Activated CD4-positive, alpha-beta T cell treated with anti-CD3 and anti-CD28 coated beads, Interleukin-2, amount 50 U/mL, for 48 hours (primary cell): ENCODE measurements around the gene AKT3.

Experiments used
- DNase-seq, 2 experiments: peaks; one replicate each; pipeline ENCODE4 v3.0.0-alpha.2; 2020

The AKT3 gene

GRCh38 chr1:243454328-243454997 is 395.6 kb downstream of the AKT3 start:
- DNase-seq = no peak

GRCh38 chr1:243452092-243452491 is 398.0 kb downstream of the AKT3 start:
- DNase-seq = no peak

- no peak for DNase-seq
These were observed 400.7 kb downstream of the AKT3 start for GRCh38 chr1:243449373-243449772.

- DNase-seq = no peak
These were observed 402.2 kb downstream of the AKT3 start for GRCh38 chr1:243447844-243448243.

GRCh38 chr1:243447347-243447746 is 402.7 kb downstream of the AKT3 start:
- no peak for DNase-seq

- DNase-seq = no peak
These were observed 406.5 kb downstream of the AKT3 start for GRCh38 chr1:243443557-243443956.

- DNase-seq = no peak
These were observed 408.4 kb downstream of the AKT3 start for GRCh38 chr1:243441601-243442000.

- DNase-seq = no peak
These were observed 409.6 kb downstream of the AKT3 start for GRCh38 chr1:243440406-243440805.

GRCh38 chr1:243438815-243439214 is 411.2 kb downstream of the AKT3 start:
- DNase-seq = no peak
